Daoy (cell line): ENCODE data around the gene HM13. TPM values are rescaled to one million over a fixed set of nuclear protein-coding genes. Genes with fewer than 3 reads are reported as not detected.
"Not testable (repeated sequence)": the region's sequence is repeated elsewhere in the genome, so short reads cannot be mapped to it uniquely, and the experiment has no call there.

Source experiments
- DNase-seq: peaks from one replicate; pipeline ENCODE4 v3.0.0-alpha.2; 2015; ENCODE audit warnings: low read depth
- total RNA-seq: library from RNA; depleted of rRNA; stranded (reverse); fragments of >200 nt; shearing (Covaris generic); gene quantifications from 2 replicates; pipeline ENCODE4 v1.2.3, GENCODE V29; 2014; rRNA removed

HM13 gene
- total RNA-seq, 1 experiment from 2014 or later = 34.8 TPM

GRCh38 chr20:31608251-31608945, 94.2 kb downstream of the HM13 start:
- DNase-seq = peak; percentile 77

GRCh38 chr20:31612271-31612640, 98.0 kb downstream of the HM13 start:
- not testable (repeated sequence) for DNase-seq

GRCh38 chr20:31615416-31615815, 101.2 kb downstream of the HM13 start:
- DNase-seq = no peak

GRCh38 chr20:31617432-31618104, 103.3 kb downstream of the HM13 start:
- DNase-seq = no peak

Other genes starting within 250 kb of the HM13 start
- not detected in 2 replicates for gene DEFB116, start 205.9 kb upstream of the HM13 start, total RNA-seq
- not detected in 2 replicates for gene DEFB118, start 145.8 kb upstream of the HM13 start, total RNA-seq
- gene DEFB119, start 123.9 kb upstream of the HM13 start, total RNA-seq = not detected in 2 replicates
- gene DEFB121, start 108.2 kb upstream of the HM13 start, total RNA-seq = not detected in 2 replicates
- gene DEFB123, start 73.8 kb upstream of the HM13 start, total RNA-seq = not detected in 2 replicates
- not detected in 2 replicates for gene DEFB124, start 39.3 kb upstream of the HM13 start, total RNA-seq
- gene REM1, start 39.2 kb upstream of the HM13 start, total RNA-seq = not detected in 2 replicates
- 327 and 411 TPM in 2 replicates for gene ID1, start 90.8 kb downstream of the HM13 start, total RNA-seq
- gene COX4I2, start 123.5 kb downstream of the HM13 start, total RNA-seq = not detected in 2 replicates
- gene BCL2L1, start 208.4 kb downstream of the HM13 start, total RNA-seq = 49.1 and 55.1 TPM in 2 replicates
- gene TPX2, start 224.8 kb downstream of the HM13 start, total RNA-seq = 222 and 237 TPM in 2 replicates